Right lobe of liver (tissue), 4 donors: ENCODE data around the gene AGO4.

Experiments
- CTCF ChIP-seq, 4 donors: fragments of 200-600 bp in 3 of 4; fragments of 450-650 bp in 1 of 4; IDR thresholded peaks; one replicate each; pipeline versions ENCODE4 v1.5.1 to v1.8.0; 2016 to 2022; ENCODE audit warnings: antibody characterized with exemption in 4 of 4, mild to moderate bottlenecking in 2 of 4
- POLR2A ChIP-seq: fragments of 450-650 bp; IDR thresholded peaks from one replicate; pipeline ENCODE4 v1.6.1; 2017; ENCODE audit warnings: antibody characterized with exemption, mild to moderate bottlenecking
- donor health status: DM: no; HTN: no; CAD: no.
- donor health status: DM: no; HTN: no; CAD: no.
- donor health status: DM: no; HTN: yes; CAD: no.

GRCh38 chr1:35769188-35769758 is 38.5 kb upstream of the AGO4 start:
- peak in 3 of 4 donors; percentile 5 to 15 (median 14) for TF ChIP-seq CTCF (IDR thresholded peaks at IDR 0.05)
- TF ChIP-seq POLR2A = peak; percentile 59
